WTC11 (cell line): Measurements from ENCODE around the gene GALNT18. TPM values are rescaled to one million over a fixed set of nuclear protein-coding genes. Genes with fewer than 3 reads are reported as not detected.

ENCODE experiments used
- ATAC-seq: fragments of 200-7000 bp; cut with Tn5 transposase; 2 replicates; pipeline ENCODE4 v1.10.0; 2021; ENCODE audit warnings: mild to moderate bottlenecking, moderate library complexity
- Bru-seq: library from RNA; stranded (reverse); fragments of 400-500 nt; gene quantifications from one replicate; lab custom pipeline; 2021; lab: Mats Ljungman, UMichigan
- CTCF ChIA-PET: fragments of 300-600 bp; sonication (Branson Sonifier 250); formaldehyde crosslinking; loops from one replicate; lab custom pipeline; 2021; ENCODE audit warnings: antibody characterized with exemption; lab: Charles Lee
- POLR2A ChIA-PET: fragments of 350-600 bp; sonication (Branson Sonifier 250); formaldehyde crosslinking; loops from one replicate; lab custom pipeline; 2021; ENCODE audit warnings: antibody characterized with exemption; lab: Charles Lee
- DNase-seq: peaks from one replicate; pipeline ENCODE4 v3.0.0; 2021; ENCODE audit warnings: low spot score
- H3K27ac Mint-ChIP-seq: 2 replicates; pipeline ENCODE4 v1.8.0; 2021; ENCODE audit warnings: mixed read lengths
- H3K27me3 Mint-ChIP-seq: 2 replicates; pipeline ENCODE4 v1.8.0; 2021; ENCODE audit warnings: low read depth, mild to moderate bottlenecking, moderate library complexity, mixed read lengths
- H3K36me3 Mint-ChIP-seq: 2 replicates; pipeline ENCODE4 v1.8.0; 2021; ENCODE audit warnings: mixed read lengths
- H3K4me1 Mint-ChIP-seq: 2 replicates; pipeline ENCODE4 v1.8.0; 2022; ENCODE audit warnings: mixed read lengths
- H3K4me3 Mint-ChIP-seq: 2 replicates; pipeline ENCODE4 v1.8.0; 2021; ENCODE audit warnings: mild to moderate bottlenecking, moderate library complexity, mixed read lengths
- H3K9me3 Mint-ChIP-seq: 2 replicates; pipeline ENCODE4 v1.8.0; 2021; ENCODE audit warnings: mixed read lengths
- CREM ChIP-seq: sonication (generic); formaldehyde crosslinking; IDR thresholded peaks from 2 replicates; pipeline ENCODE4 v1.8.1; 2022; ENCODE audit warnings: mild to moderate bottlenecking, missing genetic modification reagents, moderate library complexity
- ETV6 ChIP-seq: sonication (generic); formaldehyde crosslinking; IDR thresholded peaks from 2 replicates; pipeline ENCODE4 v1.8.1; 2022; ENCODE audit warnings: mild to moderate bottlenecking, missing genetic modification reagents
- FOXK1 ChIP-seq: sonication (generic); formaldehyde crosslinking; IDR thresholded peaks from 2 replicates; pipeline ENCODE4 v1.8.0; 2022; ENCODE audit warnings: mild to moderate bottlenecking, moderate library complexity, missing genetic modification reagents
- GTF2I ChIP-seq: fragments of 250-450 bp; sonication (Bioruptor Pico); conservative IDR thresholded peaks from 2 replicates; pipeline ENCODE4 v1.4.0; 2021; ENCODE audit warnings: mild to moderate bottlenecking
- JAZF1 ChIP-seq: fragments of 250-450 bp; sonication (Bioruptor Pico); IDR thresholded peaks from 2 replicates; pipeline ENCODE4 v1.9.0; 2021; ENCODE audit warnings: moderate library complexity, mild to moderate bottlenecking, inconsistent platforms
- KAT7 ChIP-seq: sonication (generic); formaldehyde crosslinking; IDR thresholded peaks from 2 replicates; pipeline ENCODE4 v1.8.1; 2023; ENCODE audit warnings: missing genetic modification reagents, mild to moderate bottlenecking, borderline replicate concordance
- NFYB ChIP-seq: sonication (generic); formaldehyde crosslinking; conservative IDR thresholded peaks from 2 replicates; pipeline ENCODE4 v1.8.0; 2022; ENCODE audit warnings: low read depth, missing genetic modification reagents
- NR2C2 ChIP-seq: sonication (generic); formaldehyde crosslinking; IDR thresholded peaks from 2 replicates; pipeline ENCODE4 v1.8.0; 2022; ENCODE audit warnings: mild to moderate bottlenecking, missing genetic modification reagents
- SOX15 ChIP-seq: fragments of 250-450 bp; sonication (Bioruptor Pico); IDR thresholded peaks from 2 replicates; pipeline ENCODE4 v1.9.0; 2021; ENCODE audit warnings: mild to moderate bottlenecking
- SP1 ChIP-seq: sonication (generic); formaldehyde crosslinking; conservative IDR thresholded peaks from 2 replicates; pipeline ENCODE4 v1.8.1; 2022; ENCODE audit warnings: missing genetic modification reagents
- ZNF232 ChIP-seq: sonication (generic); formaldehyde crosslinking; IDR thresholded peaks from 2 replicates; pipeline ENCODE4 v1.8.0; 2022; ENCODE audit warnings: mild to moderate bottlenecking, missing genetic modification reagents
- ZNF317 ChIP-seq: sonication (generic); formaldehyde crosslinking; IDR thresholded peaks from 2 replicates; pipeline ENCODE4 v1.8.1; 2023; ENCODE audit warnings: low read depth, mild to moderate bottlenecking, moderate library complexity, missing genetic modification reagents, borderline replicate concordance
- ZNF423 ChIP-seq: fragments of 250-450 bp; sonication (Bioruptor Pico); IDR thresholded peaks from 2 replicates; pipeline ENCODE4 v2.1.2; 2022; ENCODE audit warnings: mild to moderate bottlenecking, moderate library complexity
- long read RNA-seq, 3 experiments: library from RNA in 1 of 3; library from capped mRNA in 1 of 3; library from polyadenylated mRNA in 1 of 3; unstranded in 2 of 3; stranded (forward) in 1 of 3; transcript quantifications; one replicate each; pipeline ENCODE4 v2.0.0, GENCODE V29; 2021
- total RNA-seq: library from RNA; stranded (reverse); gene quantifications from 3 replicates; pipeline ENCODE4 v1.2.3, GENCODE V29; 2021
- TF ChIP-seq, protein P1 (sequence below): sonication (generic); formaldehyde crosslinking; IDR thresholded peaks from 2 replicates; pipeline ENCODE4 v1.8.1; 2023; ENCODE audit warnings: mild to moderate bottlenecking, moderate library complexity, missing genetic modification reagents
- TF ChIP-seq, protein P2 (sequence below): sonication (generic); formaldehyde crosslinking; IDR thresholded peaks from 2 replicates; pipeline ENCODE4 v1.8.0; 2023; ENCODE audit warnings: missing genetic modification reagents, mild to moderate bottlenecking, borderline replicate concordance
- TF ChIP-seq, protein P3 (sequence below): sonication (generic); formaldehyde crosslinking; conservative IDR thresholded peaks from 2 replicates; pipeline ENCODE4 v1.8.1; 2023; ENCODE audit warnings: mild to moderate bottlenecking, low read depth, missing genetic modification reagents, moderate library complexity
- TF ChIP-seq, protein P4 (sequence below): fragments of 250-450 bp; sonication (Bioruptor Pico); IDR thresholded peaks from 2 replicates; pipeline ENCODE4 v1.8.0; 2021; ENCODE audit warnings: mild to moderate bottlenecking
- TF ChIP-seq, protein P5 (sequence below): sonication (generic); formaldehyde crosslinking; IDR thresholded peaks from 2 replicates; pipeline ENCODE4 v1.8.1; 2022; ENCODE audit warnings: mild to moderate bottlenecking, moderate library complexity, missing genetic modification reagents

Gene GALNT18
- total RNA-seq, result 4.4 to 5.0 TPM (median 5.0 TPM) in 3 replicates
- Bru-seq, nascent RNA, result percentile 48 among the genes with signal in this experiment
- long read RNA-seq, experiment 1, transcript GALNT18-201 (11 exons, 2,504 nt), result major isoform, 11 of 18 reads
- long read RNA-seq, experiment 1, partial matches to known transcripts, result 1 of 18 reads
- long read RNA-seq, experiment 1, other reads (novel, unspliced or antisense), result 6 of 18 reads
- long read RNA-seq, experiment 2, transcript GALNT18-201 (11 exons, 2,504 nt), result major isoform, 5 of 10 reads
- long read RNA-seq, experiment 2, partial matches to known transcripts, result 1 of 10 reads
- long read RNA-seq, experiment 2, other reads (novel, unspliced or antisense), result 4 of 10 reads
- long read RNA-seq, experiment 3, partial matches to known transcripts, result 0 of 3 reads
- long read RNA-seq, experiment 3, other reads (novel, unspliced or antisense), result 2 of 3 reads

DNA sequence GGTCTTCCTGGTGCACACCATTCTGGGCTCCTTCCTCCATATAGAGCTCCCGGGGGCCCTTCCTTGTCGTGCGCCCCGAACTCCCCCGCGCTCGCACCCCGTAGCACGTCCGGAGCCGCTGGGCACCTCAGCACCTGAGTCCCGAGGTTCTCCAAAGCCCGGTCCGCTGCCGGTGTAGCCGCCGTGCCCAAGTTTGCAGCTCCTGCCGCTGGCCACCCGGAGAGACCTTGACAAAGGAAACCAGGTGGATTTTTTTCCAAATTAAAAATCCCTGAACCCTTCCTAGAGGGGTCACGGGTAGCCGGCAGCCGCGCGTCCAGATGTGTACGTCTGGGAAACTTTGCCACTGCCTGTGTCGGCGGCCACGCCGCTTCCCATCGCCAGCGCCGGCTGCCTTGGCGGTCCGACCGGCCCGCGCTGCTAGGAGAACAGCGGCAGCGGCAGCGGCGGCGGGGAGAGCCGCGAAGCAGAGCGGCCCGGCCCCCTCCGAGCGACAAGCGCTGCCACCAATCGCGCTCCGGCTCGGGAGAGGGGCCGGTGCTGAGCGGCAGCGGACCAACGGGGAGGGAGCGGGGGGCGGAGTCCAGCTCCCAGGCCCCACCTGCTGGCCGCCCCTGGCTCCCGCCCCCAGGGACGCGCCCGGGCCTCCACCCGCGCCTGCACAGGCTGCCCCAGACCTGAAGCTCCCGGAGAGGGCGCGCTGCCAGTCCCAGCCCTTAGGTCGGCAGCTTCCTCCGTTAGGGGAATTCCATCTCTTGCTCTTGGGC lies at the start of gene GALNT18:
Gene GALNT18, minus strand, starts transcription at position 433 of the 767 bp plus-strand sequence.
- ATAC-seq (peak; percentile 94), DNase-seq (peak; percentile 93)
- TF ChIP-seq NFYB (CRISPR knock-in tag), result peak; percentile 85
- TF ChIP-seq CREM (CRISPR knock-in tag), result 0 out of 2 replicates have a peak, but pooled peaks have one; percentile 30
- 0 out of 2 replicates have a peak, but pooled peaks have one; percentile 27 for TF ChIP-seq ETV6
- TF ChIP-seq, protein P1, sequence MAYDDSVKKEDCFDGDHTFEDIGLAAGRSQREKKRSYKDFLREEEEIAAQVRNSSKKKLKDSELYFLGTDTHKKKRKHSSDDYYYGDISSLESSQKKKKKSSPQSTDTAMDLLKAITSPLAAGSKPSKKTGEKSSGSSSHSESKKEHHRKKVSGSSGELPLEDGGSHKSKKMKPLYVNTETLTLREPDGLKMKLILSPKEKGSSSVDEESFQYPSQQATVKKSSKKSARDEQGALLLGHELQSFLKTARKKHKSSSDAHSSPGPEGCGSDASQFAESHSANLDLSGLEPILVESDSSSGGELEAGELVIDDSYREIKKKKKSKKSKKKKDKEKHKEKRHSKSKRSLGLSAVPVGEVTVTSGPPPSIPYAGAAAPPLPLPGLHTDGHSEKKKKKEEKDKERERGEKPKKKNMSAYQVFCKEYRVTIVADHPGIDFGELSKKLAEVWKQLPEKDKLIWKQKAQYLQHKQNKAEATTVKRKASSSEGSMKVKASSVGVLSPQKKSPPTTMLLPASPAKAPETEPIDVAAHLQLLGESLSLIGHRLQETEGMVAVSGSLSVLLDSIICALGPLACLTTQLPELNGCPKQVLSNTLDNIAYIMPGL (CRISPR knock-in tag), result peak; percentile 69
- no peak for TF ChIP-seq NR2C2
- TF ChIP-seq, protein P2, sequence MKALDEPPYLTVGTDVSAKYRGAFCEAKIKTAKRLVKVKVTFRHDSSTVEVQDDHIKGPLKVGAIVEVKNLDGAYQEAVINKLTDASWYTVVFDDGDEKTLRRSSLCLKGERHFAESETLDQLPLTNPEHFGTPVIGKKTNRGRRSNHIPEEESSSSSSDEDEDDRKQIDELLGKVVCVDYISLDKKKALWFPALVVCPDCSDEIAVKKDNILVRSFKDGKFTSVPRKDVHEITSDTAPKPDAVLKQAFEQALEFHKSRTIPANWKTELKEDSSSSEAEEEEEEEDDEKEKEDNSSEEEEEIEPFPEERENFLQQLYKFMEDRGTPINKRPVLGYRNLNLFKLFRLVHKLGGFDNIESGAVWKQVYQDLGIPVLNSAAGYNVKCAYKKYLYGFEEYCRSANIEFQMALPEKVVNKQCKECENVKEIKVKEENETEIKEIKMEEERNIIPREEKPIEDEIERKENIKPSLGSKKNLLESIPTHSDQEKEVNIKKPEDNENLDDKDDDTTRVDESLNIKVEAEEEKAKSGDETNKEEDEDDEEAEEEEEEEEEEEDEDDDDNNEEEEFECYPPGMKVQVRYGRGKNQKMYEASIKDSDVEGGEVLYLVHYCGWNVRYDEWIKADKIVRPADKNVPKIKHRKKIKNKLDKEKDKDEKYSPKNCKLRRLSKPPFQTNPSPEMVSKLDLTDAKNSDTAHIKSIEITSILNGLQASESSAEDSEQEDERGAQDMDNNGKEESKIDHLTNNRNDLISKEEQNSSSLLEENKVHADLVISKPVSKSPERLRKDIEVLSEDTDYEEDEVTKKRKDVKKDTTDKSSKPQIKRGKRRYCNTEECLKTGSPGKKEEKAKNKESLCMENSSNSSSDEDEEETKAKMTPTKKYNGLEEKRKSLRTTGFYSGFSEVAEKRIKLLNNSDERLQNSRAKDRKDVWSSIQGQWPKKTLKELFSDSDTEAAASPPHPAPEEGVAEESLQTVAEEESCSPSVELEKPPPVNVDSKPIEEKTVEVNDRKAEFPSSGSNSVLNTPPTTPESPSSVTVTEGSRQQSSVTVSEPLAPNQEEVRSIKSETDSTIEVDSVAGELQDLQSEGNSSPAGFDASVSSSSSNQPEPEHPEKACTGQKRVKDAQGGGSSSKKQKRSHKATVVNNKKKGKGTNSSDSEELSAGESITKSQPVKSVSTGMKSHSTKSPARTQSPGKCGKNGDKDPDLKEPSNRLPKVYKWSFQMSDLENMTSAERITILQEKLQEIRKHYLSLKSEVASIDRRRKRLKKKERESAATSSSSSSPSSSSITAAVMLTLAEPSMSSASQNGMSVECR (CRISPR knock-in tag), result peak; percentile 77; the same call in 1 of the 2 replicates
- no peak for TF ChIP-seq JAZF1
- TF ChIP-seq, protein P3, sequence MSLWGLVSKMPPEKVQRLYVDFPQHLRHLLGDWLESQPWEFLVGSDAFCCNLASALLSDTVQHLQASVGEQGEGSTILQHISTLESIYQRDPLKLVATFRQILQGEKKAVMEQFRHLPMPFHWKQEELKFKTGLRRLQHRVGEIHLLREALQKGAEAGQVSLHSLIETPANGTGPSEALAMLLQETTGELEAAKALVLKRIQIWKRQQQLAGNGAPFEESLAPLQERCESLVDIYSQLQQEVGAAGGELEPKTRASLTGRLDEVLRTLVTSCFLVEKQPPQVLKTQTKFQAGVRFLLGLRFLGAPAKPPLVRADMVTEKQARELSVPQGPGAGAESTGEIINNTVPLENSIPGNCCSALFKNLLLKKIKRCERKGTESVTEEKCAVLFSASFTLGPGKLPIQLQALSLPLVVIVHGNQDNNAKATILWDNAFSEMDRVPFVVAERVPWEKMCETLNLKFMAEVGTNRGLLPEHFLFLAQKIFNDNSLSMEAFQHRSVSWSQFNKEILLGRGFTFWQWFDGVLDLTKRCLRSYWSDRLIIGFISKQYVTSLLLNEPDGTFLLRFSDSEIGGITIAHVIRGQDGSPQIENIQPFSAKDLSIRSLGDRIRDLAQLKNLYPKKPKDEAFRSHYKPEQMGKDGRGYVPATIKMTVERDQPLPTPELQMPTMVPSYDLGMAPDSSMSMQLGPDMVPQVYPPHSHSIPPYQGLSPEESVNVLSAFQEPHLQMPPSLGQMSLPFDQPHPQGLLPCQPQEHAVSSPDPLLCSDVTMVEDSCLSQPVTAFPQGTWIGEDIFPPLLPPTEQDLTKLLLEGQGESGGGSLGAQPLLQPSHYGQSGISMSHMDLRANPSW (CRISPR knock-in tag), result no peak
- no peak for TF ChIP-seq KAT7 (CRISPR knock-in tag)
- TF ChIP-seq, protein P4, sequence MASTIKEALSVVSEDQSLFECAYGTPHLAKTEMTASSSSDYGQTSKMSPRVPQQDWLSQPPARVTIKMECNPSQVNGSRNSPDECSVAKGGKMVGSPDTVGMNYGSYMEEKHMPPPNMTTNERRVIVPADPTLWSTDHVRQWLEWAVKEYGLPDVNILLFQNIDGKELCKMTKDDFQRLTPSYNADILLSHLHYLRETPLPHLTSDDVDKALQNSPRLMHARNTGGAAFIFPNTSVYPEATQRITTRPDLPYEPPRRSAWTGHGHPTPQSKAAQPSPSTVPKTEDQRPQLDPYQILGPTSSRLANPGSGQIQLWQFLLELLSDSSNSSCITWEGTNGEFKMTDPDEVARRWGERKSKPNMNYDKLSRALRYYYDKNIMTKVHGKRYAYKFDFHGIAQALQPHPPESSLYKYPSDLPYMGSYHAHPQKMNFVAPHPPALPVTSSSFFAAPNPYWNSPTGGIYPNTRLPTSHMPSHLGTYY (CRISPR knock-in tag), result no peak
- TF ChIP-seq, protein P5, sequence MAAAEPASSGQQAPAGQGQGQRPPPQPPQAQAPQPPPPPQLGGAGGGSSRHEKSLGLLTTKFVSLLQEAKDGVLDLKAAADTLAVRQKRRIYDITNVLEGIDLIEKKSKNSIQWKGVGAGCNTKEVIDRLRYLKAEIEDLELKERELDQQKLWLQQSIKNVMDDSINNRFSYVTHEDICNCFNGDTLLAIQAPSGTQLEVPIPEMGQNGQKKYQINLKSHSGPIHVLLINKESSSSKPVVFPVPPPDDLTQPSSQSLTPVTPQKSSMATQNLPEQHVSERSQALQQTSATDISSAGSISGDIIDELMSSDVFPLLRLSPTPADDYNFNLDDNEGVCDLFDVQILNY (CRISPR knock-in tag), result peak; percentile 64; the same call in 1 of the 2 replicates
- peak; percentile 90 for TF ChIP-seq SP1 (CRISPR knock-in tag)
- TF ChIP-seq FOXK1 (CRISPR knock-in tag), result 0 out of 2 replicates have a peak, but pooled peaks have one; percentile 41
- no peak for TF ChIP-seq SOX15 (CRISPR knock-in tag)
- no peak for TF ChIP-seq ZNF317 (CRISPR knock-in tag)
- TF ChIP-seq ZNF232 (CRISPR knock-in tag), result no peak
- TF ChIP-seq GTF2I (CRISPR knock-in tag), result no peak
- TF ChIP-seq ZNF423 (CRISPR knock-in tag), result no peak
- Mint-ChIP-seq H3K36me3 (no peaks in the 10 kb centered on the region), H3K4me1 (peaks cover 28% of the 10 kb centered on the region), H3K4me3 (peak within 1 kb of the TSS; percentile 83), H3K9me3 (no peaks in the 10 kb centered on the region), H3K27me3 (peaks cover 76% of the 10 kb centered on the region), H3K27ac (no peak within 1 kb of the TSS)
- POLR2A ChIA-PET, result interaction anchor here (0.7 to 1.2 kb wide), 4 partner anchors 16 to 213 kb away, joined by 3 to 5 read pairs (median 3); no protein-coding TSS in a partner anchor
- CTCF ChIA-PET, result interaction anchor here (0.6 to 3.2 kb wide), 28 partner anchors 8 to 688 kb away, joined by 3 to 25 read pairs (median 4); no protein-coding TSS in a partner anchor
